ENCODE measurements around the gene POLR2L. TPM values are rescaled to one million over a fixed set of nuclear protein-coding genes. Genes with fewer than 3 reads are reported as not detected.

POLR2L gene
- total and polyA plus RNA-seq, 2 of the 13 experiments (the other 11 are each of a cell fraction or from before 2014, with no cell fraction given), result 104 to 114 TPM

GRCh38 chr11:838441-839279 is 3.7 kb downstream of the POLR2L start (continued):
- TF ChIP-seq EEA1 (CRISPR knock-in tag; IDR thresholded peaks at IDR 0.05; ENCODE audit: borderline replicate concordance) (no peak), ZNF546 (CRISPR knock-in tag; conservative IDR thresholded peaks at IDR 0.05) (no peak), ZNF441 (CRISPR knock-in tag; IDR thresholded peaks at IDR 0.05; ENCODE audit: borderline replicate concordance) (no peak), PRPF4 (IDR thresholded peaks at IDR 0.05; ENCODE audit: low read depth, low read length, poor library complexity, severe bottlenecking) (no peak), FOSL2 (CRISPR knock-in tag; IDR thresholded peaks at IDR 0.05) (peak; percentile 48; the same call in 1 of the 2 replicates), ASH2L (IDR thresholded peaks at IDR 0.05; ENCODE audit: insufficient read length, low read depth, low read length) (no peak), ZNF879 (CRISPR knock-in tag; IDR thresholded peaks at IDR 0.05) (0 out of 2 replicates have a peak, but pooled peaks have one; percentile 40), ATF3 (CRISPR knock-in tag; IDR thresholded peaks at IDR 0.05) (0 out of 2 replicates have a peak, but pooled peaks have one; percentile 37), HMG20A (CRISPR knock-in tag; IDR thresholded peaks at IDR 0.05; ENCODE audit: borderline replicate concordance) (no peak), ZBTB4 (CRISPR knock-in tag; IDR thresholded peaks at IDR 0.05; ENCODE audit: borderline replicate concordance) (peak; percentile 58; the same call in 1 of the 2 replicates), HNRNPK (IDR thresholded peaks at IDR 0.05; ENCODE audit: low read depth, low read length, poor library complexity, severe bottlenecking) (no peak), ZNF3 (CRISPR knock-in tag; IDR thresholded peaks at IDR 0.05) (no peak), CHD2 (IDR thresholded peaks at IDR 0.05; ENCODE audit: low read depth, low read length) (no peak), GPBP1L1 (CRISPR knock-in tag; IDR thresholded peaks at IDR 0.05) (no peak)
- TF ChIP-seq, protein P1, sequence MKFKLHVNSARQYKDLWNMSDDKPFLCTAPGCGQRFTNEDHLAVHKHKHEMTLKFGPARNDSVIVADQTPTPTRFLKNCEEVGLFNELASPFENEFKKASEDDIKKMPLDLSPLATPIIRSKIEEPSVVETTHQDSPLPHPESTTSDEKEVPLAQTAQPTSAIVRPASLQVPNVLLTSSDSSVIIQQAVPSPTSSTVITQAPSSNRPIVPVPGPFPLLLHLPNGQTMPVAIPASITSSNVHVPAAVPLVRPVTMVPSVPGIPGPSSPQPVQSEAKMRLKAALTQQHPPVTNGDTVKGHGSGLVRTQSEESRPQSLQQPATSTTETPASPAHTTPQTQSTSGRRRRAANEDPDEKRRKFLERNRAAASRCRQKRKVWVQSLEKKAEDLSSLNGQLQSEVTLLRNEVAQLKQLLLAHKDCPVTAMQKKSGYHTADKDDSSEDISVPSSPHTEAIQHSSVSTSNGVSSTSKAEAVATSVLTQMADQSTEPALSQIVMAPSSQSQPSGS (CRISPR knock-in tag; IDR thresholded peaks at IDR 0.05), result peak; percentile 55; the same call in 1 of the 2 replicates
- TF ChIP-seq, protein P2, sequence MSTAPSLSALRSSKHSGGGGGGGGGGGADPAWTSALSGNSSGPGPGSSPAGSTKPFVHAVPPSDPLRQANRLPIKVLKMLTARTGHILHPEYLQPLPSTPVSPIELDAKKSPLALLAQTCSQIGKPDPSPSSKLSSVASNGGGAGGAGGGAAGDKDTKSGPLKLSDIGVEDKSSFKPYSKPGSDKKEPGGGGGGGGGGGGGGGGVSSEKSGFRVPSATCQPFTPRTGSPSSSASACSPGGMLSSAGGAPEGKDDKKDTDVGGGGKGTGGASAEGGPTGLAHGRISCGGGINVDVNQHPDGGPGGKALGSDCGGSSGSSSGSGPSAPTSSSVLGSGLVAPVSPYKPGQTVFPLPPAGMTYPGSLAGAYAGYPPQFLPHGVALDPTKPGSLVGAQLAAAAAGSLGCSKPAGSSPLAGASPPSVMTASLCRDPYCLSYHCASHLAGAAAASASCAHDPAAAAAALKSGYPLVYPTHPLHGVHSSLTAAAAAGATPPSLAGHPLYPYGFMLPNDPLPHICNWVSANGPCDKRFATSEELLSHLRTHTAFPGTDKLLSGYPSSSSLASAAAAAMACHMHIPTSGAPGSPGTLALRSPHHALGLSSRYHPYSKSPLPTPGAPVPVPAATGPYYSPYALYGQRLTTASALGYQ (CRISPR knock-in tag; IDR thresholded peaks at IDR 0.05), result no peak
- TF ChIP-seq, protein P3, sequence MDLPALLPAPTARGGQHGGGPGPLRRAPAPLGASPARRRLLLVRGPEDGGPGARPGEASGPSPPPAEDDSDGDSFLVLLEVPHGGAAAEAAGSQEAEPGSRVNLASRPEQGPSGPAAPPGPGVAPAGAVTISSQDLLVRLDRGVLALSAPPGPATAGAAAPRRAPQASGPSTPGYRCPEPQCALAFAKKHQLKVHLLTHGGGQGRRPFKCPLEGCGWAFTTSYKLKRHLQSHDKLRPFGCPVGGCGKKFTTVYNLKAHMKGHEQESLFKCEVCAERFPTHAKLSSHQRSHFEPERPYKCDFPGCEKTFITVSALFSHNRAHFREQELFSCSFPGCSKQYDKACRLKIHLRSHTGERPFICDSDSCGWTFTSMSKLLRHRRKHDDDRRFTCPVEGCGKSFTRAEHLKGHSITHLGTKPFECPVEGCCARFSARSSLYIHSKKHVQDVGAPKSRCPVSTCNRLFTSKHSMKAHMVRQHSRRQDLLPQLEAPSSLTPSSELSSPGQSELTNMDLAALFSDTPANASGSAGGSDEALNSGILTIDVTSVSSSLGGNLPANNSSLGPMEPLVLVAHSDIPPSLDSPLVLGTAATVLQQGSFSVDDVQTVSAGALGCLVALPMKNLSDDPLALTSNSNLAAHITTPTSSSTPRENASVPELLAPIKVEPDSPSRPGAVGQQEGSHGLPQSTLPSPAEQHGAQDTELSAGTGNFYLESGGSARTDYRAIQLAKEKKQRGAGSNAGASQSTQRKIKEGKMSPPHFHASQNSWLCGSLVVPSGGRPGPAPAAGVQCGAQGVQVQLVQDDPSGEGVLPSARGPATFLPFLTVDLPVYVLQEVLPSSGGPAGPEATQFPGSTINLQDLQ (CRISPR knock-in tag; IDR thresholded peaks at IDR 0.05), result peak; percentile 81; the same call in 1 of the 2 replicates
